ENCODE results near the gene SDHB. TPM values are rescaled to one million over a fixed set of nuclear protein-coding genes. Genes with fewer than 3 reads are reported as not detected.

The SDHB gene
- total RNA-seq, 2 experiments from 2014 or later = 105 to 106 TPM

GRCh38 chr1:17055801-17056200 is 2.0 kb upstream of the SDHB start:
- Histone ChIP-seq H3K4me1 (ENCODE audit: insufficient read depth, low read length, poor library complexity, severe bottlenecking) (peaks cover 30% of the 10 kb centered on the region), H3K4me3 (ENCODE audit: low read depth, low read length, poor library complexity, severe bottlenecking) (no peak overlapping the region), H3K4me2 (ENCODE audit: low read length) (no peak overlapping the region), H3K79me2 (ENCODE audit: insufficient read depth, low read depth, low read length) (peaks cover 28% of the 10 kb centered on the region), H3K9me3 (ENCODE audit: low read length) (no peaks in the 10 kb centered on the region), H3K9me2 (ENCODE audit: insufficient read depth, low read length) (no peaks in the 10 kb centered on the region), H3K27ac (ENCODE audit: low read depth, low read length, poor library complexity, severe bottlenecking) (no peak overlapping the region), H3K36me3 (ENCODE audit: insufficient read depth, low read length) (peaks cover 9% of the 10 kb centered on the region; the same call in 1 of the 2 replicates), H2AFZ (ENCODE audit: low read length) (no peak overlapping the region), H4K20me1 (ENCODE audit: insufficient read depth, low read length) (peaks cover 10% of the 10 kb centered on the region; the same call in 1 of the 2 replicates)
- intact Hi-C loops (cut with micrococcal nuclease; ENCODE audit: unreplicated experiment) = loop anchor here (10.0 kb wide), 1 partner anchor 279 kb away; no protein-coding TSS in a partner anchor
- no peak for DNase-seq (ENCODE audit: low spot score)
- TF ChIP-seq EZH2phosphoT487 (IDR thresholded peaks at IDR 0.05; ENCODE audit: borderline replicate concordance, low read depth, low read length) (no peak), CTCF (conservative IDR thresholded peaks at IDR 0.05; ENCODE audit: low read length) (no peak)
- CTCF ChIA-PET (ENCODE audit: unreplicated experiment) = no interaction called here
- POLR2A ChIA-PET = no interaction called here
- BruUV-seq (replicated peaks) = no TSS peak

- H4K20me1 ChIP-seq (ENCODE audit: insufficient read depth, low read length) = peaks cover 10% of the 10 kb centered on the region; the same call in 1 of the 2 replicates
- BruUV-seq (replicated peaks) = no TSS peak
- H3K4me3 ChIP-seq (ENCODE audit: low read depth, low read length, poor library complexity, severe bottlenecking) = peak overlapping the region; percentile 93
- peaks cover 44% of the 10 kb centered on the region for H3K79me2 ChIP-seq (ENCODE audit: insufficient read depth, low read depth, low read length)
- peak overlapping the region; percentile 46; the same call in 1 of the 2 replicates for H2AFZ ChIP-seq (ENCODE audit: low read length)
- POLR2A ChIA-PET = no interaction called here
- H3K36me3 ChIP-seq (ENCODE audit: insufficient read depth, low read length) = peaks cover 29% of the 10 kb centered on the region
- CTCF ChIA-PET (ENCODE audit: unreplicated experiment) = no interaction called here
- H3K9me2 ChIP-seq (ENCODE audit: insufficient read depth, low read length) = no peaks in the 10 kb centered on the region
- no peak for TF ChIP-seq CTCF (conservative IDR thresholded peaks at IDR 0.05; ENCODE audit: low read length)
- no peak for TF ChIP-seq EZH2phosphoT487 (IDR thresholded peaks at IDR 0.05; ENCODE audit: borderline replicate concordance, low read depth, low read length)
- intact Hi-C loops (cut with micrococcal nuclease; ENCODE audit: unreplicated experiment) = loop anchor here (10.0 kb wide), 1 partner anchor 282 kb away; no protein-coding TSS in a partner anchor
- peaks cover 20% of the 10 kb centered on the region for H3K4me1 ChIP-seq (ENCODE audit: insufficient read depth, low read length, poor library complexity, severe bottlenecking)
- DNase-seq (ENCODE audit: low spot score) = peak; percentile 8
- H3K4me2 ChIP-seq (ENCODE audit: low read length) = peak overlapping the region; percentile 73
- no peaks in the 10 kb centered on the region for H3K9me3 ChIP-seq (ENCODE audit: low read length)
- H3K27ac ChIP-seq (ENCODE audit: low read depth, low read length, poor library complexity, severe bottlenecking) = peak overlapping the region; percentile 27
Measured at GRCh38 chr1:17053086-17053684, 647 bp downstream of the SDHB start.

GRCh38 chr1:17052641-17053040 is 1.2 kb downstream of the SDHB start:
- TF ChIP-seq EZH2phosphoT487 (IDR thresholded peaks at IDR 0.05; ENCODE audit: borderline replicate concordance, low read depth, low read length) = no peak
- no peak for TF ChIP-seq CTCF (conservative IDR thresholded peaks at IDR 0.05; ENCODE audit: low read length)
- Histone ChIP-seq H3K27ac (ENCODE audit: low read depth, low read length, poor library complexity, severe bottlenecking) (no peak overlapping the region), H3K79me2 (ENCODE audit: insufficient read depth, low read depth, low read length) (peaks cover 44% of the 10 kb centered on the region), H3K4me2 (ENCODE audit: low read length) (peak overlapping the region; percentile 73), H3K4me1 (ENCODE audit: insufficient read depth, low read length, poor library complexity, severe bottlenecking) (peaks cover 20% of the 10 kb centered on the region), H4K20me1 (ENCODE audit: insufficient read depth, low read length) (peaks cover 10% of the 10 kb centered on the region), H3K36me3 (ENCODE audit: insufficient read depth, low read length) (peaks cover 32% of the 10 kb centered on the region), H3K9me3 (ENCODE audit: low read length) (no peaks in the 10 kb centered on the region), H3K4me3 (ENCODE audit: low read depth, low read length, poor library complexity, severe bottlenecking) (peak overlapping the region; percentile 93), H2AFZ (ENCODE audit: low read length) (no peak overlapping the region), H3K9me2 (ENCODE audit: insufficient read depth, low read length) (no peaks in the 10 kb centered on the region)
- no peak for DNase-seq (ENCODE audit: low spot score)
- ChIA-PET POLR2A (interaction anchor here (1.2 kb wide), 1 partner anchor 13 kb away, joined by 3 read pairs; no protein-coding TSS in a partner anchor), CTCF (ENCODE audit: unreplicated experiment) (no interaction called here)
- intact Hi-C loops (cut with micrococcal nuclease; ENCODE audit: unreplicated experiment) = loop anchor here (10.0 kb wide), 1 partner anchor 282 kb away; no protein-coding TSS in a partner anchor
- no TSS peak for BruUV-seq (replicated peaks)
